IPS DF 19.7 (cell line): Measurements from ENCODE around the gene MT1M.
"Not testable (repeated sequence)": the region's sequence is repeated elsewhere in the genome, so short reads cannot be mapped to it uniquely, and the experiment has no call there.

Experiments used
- DNase-seq: peaks from one replicate; pipeline ENCODE4 v3.0.0-alpha.2; 2013; ENCODE audit warnings: low read depth, low spot score

Gene MT1M

DNA sequence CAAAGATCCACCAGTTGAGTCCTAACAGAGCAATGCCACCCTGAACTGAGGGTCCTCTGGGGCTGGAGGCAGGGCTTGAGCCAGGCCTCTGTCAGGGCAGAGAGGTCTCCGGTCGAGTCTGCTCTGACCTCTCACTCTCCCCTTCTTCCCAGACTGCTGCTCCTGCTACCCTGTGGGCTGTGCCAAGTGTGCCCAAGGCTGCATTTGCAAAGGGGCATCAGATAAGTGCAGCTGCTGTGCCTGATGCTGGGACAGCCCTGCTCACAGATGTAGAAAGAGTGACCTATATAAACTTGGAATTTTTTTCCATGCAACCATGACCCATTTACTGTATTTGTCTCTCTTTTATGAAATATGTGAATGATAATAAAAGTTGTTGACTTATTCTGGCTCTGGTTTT, 16.8 kb downstream of the MT1M start:
- no peak for DNase-seq

DNA sequence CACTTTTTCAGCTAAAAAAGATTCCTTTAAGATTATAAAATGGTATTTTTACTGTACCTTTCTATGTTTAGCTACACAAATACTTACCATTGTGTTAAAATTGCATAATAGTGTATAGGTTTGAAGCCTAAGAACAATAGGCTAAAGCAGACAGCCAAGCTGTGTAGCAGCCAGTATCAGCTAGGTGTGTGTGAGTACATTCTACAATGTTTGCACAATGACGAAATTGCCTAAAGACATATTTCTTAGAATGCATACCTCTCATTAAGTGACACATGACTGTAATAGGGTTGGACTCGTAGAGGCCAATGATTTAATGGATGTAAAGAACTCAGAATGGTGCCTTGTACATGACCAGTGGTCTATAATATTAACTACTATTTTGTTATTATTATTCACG, 17.4 kb downstream of the MT1M start:
- DNase-seq: no peak

DNA sequence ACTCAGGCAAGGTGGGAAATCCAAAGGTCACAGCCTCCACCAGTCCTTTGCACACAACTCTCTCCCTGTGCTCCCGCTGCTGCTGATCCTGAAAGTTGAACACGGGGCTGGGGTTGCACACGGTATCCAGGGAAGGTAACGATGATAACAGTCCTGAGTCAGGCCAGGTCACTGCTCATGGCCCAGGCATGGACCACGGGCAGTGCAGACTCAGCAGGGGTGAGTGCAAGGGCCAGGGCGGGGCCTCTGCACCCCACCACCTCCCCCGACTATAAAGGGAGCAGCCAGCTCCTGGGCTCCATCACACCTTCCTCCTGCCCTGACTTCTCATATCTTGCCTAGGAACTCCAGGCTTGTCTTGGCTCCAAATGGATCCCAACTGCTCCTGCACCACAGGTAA, 19.1 kb downstream of the MT1M start, which contains the start of gene MT1B:
Gene MT1B (plus strand): TSS at position 301 of the 400 bp plus-strand sequence. CDS start 68 bp downstream, at position 369.
- no peak for DNase-seq

DNA sequence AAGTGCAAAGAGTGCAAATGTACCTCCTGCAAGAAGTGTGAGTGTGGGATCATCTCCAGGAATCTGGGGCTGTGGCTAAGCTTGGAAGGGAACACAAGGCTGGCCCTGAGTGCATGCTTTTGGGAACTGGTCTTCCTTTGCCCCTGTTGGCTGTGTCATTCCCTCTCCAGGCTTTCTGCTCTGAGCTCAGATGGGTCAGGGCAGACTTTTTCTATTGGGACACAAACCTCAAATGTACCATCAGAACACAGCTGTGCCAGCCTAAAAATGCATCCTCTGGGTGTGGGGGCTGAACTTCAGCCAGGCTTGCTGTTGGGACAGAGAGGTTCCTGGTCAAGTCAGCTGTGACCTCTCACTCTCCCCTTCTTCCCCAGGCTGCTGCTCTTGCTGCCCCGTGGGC, 20.1 kb downstream of the MT1M start:
- DNase-seq: no peak

DNA sequence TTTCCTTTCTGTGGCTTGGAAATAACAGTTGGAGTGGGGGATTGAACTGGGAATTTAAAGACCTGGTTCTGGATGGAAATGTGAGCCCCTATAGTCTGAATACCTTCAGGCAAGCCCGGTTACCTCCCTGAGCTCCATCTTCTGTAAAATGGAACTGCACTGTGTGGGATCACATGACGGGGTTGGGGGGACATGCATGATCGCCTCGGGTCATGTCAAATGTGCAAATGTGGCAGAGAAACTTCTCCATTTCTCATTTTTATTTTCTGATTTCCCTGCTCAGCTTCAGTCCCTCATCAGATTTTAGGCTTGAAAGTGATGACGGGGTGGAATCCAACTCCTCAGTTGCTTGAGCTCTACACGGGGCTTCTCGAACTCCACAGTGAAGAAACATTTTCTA, 20.8 kb downstream of the MT1M start:
- DNase-seq: no peak

DNA sequence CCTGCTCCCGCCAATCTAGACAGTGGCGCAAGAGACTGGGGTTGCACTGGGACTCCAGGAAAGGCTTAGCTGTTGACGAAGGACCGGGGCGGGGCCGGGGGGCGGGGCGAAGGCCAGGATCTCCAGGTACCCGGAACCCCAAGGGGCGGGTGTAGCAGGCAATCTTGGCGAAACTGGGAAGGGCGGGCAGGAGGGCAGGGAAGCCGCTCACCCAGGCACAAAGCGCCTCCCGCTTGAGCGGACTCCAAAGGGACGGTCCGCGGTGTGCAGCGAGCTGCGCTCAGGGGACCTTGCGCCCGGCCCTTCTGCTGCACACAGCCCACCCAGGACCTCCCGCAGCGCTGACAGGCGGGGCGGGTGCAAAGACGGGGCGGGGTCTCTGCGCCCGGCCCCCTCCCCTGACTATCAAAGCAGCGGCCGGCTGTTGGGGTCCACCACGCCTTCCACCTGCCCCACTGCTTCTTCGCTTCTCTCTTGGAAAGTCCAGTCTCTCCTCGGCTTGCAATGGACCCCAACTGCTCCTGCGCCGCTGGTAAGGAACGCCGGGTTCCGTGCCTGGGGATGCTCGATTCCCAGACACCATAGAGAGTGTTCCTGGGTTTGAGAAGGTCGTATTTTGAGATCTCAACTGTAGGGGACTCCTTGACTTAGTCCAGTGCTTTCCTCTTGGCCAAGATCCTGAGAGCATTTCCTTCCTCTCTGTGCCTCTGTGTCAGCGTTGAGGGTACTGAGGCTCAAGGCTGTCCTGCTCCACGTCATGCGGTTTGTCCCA, 25.3 kb downstream of the MT1M start, which contains the start of gene MT1F:
Gene MT1F (plus strand): TSS at position 405 of the 772 bp plus-strand sequence. CDS start 100 bp downstream, at position 505.
- no peak for DNase-seq

DNA sequence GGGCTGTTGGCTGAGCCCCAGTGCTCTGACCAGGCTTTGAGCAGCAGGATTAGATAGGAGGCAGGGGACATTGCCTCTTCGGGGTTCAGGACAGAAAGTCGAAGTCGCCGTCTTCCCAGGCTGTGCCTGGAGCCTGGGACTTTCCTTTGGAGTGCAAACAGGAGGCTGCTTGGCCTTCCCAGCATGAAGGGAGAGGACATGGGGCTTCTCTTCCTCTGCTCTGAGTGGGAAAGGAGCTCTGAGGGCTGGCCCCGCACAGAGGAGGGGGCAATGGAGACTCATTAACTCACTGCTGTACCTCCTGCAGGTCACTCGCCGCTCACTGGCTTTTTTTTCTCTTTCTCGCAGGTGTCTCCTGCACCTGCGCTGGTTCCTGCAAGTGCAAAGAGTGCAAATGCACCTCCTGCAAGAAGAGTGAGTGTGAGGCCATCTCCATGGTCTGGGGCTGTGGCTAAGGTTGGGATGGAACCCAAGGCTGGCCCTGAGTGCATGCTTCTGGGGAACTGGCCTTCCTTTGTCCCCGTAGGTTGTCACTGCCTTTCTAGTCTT, 25.9 kb downstream of the MT1M start:
- no peak for DNase-seq

DNA sequence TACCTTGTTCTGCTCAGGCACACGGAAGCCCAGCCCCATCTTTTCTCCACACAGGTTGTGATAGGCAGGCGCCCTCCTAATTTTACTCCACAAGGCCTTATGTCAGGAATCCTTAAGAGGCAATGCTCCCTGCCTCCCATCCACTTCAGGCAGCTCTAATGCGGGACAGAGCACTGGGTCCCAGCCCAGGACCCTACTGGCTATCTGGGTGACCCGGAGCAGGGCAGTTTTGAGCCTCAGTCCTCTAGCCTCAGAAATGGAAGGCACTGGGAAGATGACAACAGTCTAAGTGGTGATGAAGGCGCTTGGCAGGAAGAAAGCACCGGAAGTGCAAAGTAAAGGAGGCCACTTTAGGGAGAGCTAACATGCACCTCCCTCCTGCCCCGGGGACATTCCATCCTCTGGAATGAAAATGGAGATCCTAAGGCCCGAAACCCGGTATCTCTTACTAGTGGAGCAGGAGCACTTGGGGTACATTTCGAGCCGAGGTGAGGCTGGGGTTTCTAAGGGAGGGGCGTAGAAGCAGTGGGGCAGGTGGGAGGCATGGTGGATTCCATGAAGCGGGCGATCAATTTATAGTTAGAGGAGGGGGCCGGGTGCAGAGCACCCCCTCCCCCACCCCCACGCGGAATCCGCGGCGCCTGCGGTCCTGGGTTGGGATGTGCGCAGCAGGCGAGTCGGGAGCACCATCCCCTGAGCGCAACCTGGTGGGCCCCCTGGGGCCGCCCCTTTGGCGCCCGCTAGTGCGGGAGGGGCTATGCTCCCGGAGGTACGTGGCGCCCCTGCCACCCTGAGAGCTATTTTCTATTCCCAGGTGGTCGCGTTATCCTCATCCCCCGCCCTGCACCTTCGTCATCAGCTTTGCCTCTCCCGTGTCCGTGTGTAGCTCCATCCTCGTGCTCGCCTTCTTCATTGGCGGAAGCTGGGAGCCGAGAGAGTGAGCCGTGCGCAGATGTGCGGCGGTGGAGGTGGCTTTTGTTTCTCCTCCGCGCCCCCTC, 30.2 kb downstream of the MT1M start:
- DNase-seq: no peak

DNA sequence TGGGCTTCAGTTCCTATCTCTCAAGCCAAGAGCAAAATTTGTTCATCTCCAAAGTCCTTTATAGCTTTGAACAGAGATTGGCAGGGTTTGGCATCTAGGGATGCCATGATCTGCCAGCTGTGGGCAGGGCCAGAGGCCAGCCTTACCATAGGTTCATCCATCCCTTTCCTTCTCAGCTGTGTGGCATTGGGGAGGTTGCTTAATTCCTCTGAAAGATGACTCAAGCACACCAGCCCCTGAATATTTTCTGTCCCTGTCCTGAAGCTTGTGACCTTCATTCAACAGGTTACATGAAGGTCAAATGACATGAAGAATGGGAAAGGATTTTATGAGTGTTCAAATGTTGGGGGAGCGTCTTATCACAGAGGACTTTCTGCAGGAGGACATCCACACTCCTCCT, 32.0 kb downstream of the MT1M start:
- DNase-seq: no peak

DNA sequence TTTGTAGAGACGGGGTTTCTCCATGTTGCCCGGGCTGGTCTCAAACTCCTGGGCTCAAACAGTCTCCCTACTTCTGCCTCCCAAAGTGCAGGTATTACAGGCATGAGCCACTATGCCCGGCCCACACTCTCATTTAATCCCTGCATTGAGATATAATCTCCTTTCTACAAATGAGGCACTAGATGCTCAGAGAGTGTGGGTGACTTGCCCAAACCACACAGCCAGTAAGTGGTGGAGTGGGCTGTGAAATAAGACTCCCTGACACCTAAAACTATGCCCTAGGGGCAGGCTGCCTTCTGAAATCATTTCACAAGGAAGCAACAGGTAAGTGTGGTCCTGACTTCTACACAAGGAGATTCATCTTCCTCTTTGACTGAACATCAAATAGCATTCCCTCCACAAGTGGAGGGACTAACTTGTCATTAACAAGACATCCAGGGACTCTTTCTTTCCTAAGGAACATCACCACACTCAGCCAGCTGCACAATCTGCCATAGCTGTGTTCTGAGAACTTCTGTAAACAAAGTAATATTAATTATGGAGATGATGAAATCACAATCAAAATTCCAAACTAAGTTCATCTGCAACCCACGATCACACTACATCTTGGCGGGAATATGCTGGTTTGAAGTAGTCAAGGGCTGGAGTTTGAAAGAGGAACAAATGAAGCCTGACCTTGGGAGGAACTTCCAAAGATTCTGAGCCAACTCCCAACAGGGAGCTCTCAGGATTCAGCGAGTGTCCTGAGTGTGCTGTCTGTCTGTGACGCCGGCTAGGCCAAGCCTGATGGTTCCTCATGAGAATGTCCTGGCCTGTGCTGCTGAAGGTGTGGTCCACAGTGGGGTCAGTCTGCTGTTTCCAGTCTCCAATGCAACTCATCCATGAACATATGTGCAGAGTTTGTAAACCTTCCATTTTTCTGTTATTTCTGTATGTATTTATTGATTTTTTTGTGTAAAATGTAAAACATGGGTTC, 33.1 kb downstream of the MT1M start:
- not testable (repeated sequence) for DNase-seq

DNA sequence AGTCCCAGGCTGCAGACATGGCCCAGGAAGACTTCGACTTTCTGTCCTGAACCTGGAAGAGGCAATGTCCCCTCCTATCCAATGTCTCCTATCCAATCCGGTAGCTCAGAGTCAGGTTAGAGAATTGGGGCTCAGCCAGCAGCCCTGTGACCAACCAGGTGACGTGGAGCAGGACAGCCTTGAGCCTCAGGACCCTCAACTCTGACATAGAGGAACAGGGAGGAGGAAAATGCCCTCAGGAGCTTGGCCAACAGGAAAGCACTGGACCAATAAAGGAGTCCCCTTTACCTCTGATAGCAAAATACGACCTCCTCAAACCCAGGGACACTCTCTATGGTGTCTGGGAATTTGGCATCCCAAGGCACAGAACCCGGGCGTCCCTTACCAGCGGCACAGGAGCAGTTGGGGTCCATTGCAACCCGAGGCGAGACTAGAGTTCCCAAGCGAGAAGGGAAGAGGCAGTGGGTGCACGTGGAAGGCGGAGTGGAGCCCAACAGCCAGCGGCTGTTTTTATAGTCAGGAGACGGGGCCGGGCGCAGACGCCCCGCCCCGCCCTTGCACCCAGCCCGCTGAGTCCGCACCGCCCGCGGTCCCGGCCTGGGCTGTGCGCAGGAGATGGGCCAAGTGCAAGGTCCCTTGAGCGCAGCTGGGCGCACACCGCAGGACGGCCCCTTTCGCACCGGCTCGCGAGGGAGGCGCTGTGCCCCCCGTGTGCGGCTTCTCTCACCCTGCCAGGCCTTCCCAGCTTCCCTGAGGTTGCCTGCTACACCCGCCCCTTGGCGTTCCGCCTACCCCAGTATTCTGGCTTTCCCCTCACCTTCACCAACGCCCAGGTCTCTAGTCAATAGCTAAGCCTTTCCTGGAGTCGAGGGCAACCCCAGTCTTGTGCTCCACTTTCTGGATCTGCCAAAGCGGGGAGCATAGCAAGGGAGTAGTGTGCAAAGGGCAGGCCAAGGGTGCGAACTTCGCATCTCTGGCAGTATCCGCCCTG, 35.4 kb downstream of the MT1M start, which contains the start of gene MT1G:
Gene MT1G (minus strand): TSS at position 485 of the 991 bp plus-strand sequence. CDS start 72 bp downstream, at position 413.
- no peak for DNase-seq

DNA sequence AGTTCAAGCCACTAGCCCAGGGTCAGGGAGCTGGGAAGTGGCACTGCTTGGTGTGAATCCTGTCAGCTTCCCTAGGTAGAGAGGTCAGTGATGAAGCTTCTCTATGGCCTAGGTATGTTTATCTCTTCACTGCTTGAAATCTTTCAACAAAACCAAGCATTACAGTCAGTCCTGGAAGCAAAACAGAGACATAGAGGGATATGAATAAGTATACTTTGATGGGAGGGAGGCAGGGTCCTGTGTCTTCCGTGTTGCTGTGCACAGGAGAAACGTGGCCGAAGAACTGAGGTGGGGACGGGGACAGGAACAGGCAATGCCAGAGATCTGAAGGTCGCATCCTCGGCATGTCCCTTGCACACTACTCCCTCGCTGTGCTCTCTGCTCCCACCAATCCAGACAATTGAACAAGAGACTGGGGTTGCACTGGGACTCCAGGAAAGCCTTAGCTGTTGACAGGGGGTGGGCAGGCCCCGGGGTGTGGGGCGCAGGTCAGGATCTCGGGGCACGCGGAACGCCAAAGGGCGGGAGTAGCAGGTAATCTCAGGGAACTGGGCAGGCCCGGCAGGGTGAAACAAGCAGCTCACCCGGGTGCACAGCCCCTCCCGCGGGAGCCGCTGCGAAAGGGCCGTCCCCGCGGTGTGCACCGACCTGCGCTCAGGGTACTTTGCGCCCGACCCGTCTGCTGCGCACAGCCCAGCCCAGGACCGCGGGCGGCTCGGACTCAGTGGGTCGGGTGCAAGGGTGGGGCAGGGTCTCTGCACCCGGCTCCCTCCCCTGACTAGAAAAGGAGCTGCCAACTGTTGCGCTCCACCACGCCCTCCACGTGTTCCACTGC, 36.8 kb downstream of the MT1M start, which contains the start of gene MT1H:
Gene MT1H (plus strand): TSS at position 810 of the 835 bp plus-strand sequence. CDS start 71 bp downstream, outside the sequence.
- DNase-seq: no peak

DNA sequence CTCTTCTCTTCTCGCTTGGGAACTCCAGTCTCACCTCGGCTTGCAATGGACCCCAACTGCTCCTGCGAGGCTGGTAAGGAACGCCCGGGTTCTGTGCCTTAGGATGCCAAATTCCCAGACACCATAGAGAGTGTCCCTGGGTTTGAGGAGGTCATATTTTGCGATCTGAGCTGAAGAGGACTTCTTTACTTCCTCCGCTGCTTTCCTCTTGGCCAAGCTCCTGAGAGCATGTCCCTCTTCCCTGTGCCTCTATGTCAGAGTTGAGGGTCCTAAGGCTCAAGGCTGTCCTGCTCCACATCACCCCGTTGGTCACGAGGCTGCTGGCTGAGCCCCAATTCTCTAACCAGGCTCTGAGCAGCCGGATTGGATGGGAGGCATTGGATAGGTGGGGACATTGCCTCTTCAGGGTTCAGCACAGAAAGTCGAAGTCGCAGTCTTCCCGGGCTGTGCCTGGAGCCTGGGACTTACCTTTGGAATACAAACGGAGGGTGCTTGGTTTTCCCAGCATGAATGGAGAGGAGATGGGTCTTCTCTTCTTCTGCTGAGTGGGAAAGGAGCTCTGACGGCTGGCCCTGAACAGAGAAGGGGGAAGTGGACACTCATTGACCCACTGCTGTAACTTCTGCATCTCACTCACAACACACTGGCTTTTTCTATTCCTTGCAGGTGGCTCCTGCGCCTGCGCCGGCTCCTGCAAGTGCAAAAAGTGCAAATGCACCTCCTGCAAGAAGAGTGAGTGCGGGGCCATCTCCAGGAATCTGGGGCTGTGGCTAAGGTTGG, 37.6 kb downstream of the MT1M start:
- no peak for DNase-seq

DNA sequence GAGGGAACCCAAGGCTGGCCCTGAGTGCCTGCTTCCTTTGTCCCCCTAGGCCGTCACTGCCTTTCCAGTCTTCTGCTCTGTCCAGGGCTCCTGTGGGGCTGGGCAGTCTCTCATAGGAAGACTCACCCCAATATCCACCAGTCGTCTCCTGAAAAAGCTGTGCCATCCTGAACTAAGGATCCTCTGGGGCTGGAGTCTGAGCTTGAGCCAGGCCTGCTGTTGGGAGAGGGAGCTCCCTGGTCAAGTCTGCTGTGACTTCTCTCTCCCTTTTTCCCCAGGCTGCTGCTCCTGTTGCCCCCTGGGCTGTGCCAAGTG, 38.1 kb downstream of the MT1M start:
- DNase-seq: no peak

DNA sequence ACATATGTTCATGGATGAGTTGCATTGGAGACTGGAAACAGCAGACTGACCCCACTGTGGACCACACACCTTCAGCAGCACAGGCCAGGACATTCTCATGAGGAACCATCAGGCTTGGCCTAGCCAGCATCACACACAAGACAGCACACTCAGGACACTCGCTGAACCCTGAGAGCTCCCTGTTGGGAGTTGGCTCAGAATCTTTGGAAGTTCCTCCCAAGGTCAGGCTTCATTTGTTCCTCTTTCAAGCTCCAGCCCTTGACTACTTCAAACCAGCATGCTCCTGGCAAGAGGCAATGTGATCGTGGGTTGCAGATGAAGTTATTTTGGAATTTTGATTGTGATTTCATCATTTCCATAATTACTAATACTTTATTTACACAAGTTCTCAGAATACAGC, 39.2 kb downstream of the MT1M start:
- DNase-seq: not testable (repeated sequence)

DNA sequence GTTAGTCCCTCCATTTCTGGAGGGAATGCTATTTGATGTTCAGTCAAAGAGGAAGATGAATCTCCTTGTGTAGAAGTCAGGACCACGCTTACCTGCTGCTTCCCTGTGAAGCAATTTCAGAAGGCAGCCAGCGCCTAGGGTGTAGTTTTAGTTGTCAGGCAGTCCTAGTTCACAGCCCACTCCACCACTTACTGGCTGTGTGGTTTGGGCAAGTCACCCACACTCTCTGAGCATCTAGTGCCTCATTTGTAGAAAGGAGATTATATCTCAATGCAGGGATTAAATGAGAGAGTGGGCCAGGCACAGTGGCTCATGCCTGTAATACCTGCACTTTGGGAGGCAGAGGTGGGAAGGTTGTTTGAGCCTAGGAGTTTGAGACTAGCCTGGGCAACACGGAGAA, 39.7 kb downstream of the MT1M start:
- DNase-seq: not testable (repeated sequence)

DNA sequence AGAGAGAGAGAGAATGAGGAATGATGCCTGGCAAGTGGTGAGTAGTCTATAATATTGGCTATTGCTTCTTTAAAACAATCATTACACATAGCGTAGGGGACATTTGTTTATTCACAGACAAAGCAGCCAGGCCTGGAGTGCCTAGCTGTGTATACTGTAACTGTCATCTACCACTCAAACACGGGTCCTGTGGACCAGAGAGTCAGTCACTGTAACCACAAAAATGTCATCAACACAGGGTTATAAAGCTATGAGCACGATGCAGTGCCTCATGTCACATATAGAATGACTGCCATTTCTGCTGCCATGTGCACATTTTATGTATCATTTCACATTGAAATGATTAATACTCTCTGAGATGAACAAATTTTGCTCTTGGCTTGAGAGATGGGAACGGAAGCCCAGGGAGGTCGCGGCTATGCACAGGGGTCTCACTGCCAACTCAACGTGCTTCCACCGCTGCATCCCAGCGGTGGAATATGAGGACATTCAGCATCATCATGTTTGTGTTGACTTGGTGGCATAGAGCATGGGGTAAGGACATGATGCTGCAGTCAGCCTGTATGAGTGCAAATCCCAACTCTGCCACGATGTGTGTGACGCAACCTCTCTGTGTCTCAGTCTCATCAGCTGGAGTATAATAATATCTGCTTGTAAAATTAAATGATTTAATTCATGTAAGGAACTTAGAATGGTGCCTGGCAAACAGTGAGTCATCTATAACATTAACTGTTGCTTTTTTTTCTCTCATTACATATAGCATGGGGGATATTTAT, 40.5 kb downstream of the MT1M start:
- no peak for DNase-seq
